Measurements from ENCODE around the gene AAK1.

DNA sequence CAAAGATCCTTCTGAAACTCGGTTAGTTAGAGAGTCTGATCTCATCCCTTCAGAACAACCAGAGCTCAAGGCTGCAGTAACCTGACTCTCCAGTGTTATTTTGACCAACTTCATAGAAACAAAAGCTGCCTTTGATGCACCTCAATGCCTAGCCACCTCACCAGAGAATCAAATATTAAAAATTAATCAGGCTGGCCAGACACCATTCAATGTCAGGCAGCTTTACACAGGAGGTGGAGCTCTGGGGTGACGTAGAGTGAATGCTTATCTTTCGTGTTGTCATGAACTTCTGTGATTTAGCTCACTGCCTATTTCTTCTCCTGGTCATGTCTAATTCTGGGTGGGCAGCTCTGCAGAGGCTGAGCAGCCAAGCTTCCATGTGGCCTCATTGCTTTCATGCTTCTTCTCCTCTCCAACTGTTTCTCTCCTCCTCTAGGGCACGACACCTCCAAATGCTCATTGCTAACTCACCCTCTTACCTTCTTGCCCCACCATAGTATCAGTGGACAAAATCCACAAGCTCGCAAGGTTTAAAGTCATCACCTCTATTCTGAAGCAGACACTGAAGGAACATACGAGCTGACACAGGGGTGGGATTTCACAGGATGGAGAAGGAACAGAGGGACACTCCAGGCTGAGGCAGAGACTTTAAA lies 39.4 kb downstream of the AAK1 start:
- TF ChIP-seq, protein P1, sequence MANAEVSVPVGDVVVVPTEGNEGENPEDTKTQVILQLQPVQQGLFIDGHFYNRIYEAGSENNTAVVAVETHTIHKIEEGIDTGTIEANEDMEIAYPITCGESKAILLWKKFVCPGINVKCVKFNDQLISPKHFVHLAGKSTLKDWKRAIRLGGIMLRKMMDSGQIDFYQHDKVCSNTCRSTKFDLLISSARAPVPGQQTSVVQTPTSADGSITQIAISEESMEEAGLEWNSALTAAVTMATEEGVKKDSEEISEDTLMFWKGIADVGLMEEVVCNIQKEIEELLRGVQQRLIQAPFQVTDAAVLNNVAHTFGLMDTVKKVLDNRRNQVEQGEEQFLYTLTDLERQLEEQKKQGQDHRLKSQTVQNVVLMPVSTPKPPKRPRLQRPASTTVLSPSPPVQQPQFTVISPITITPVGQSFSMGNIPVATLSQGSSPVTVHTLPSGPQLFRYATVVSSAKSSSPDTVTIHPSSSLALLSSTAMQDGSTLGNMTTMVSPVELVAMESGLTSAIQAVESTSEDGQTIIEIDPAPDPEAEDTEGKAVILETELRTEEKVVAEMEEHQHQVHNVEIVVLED (CRISPR knock-in tag; IDR thresholded peaks at IDR 0.05; ENCODE audit: borderline replicate concordance) = no peak
- TF ChIP-seq ELF1 (CRISPR knock-in tag; IDR thresholded peaks at IDR 0.05) = no peak
- TF ChIP-seq, protein P2, sequence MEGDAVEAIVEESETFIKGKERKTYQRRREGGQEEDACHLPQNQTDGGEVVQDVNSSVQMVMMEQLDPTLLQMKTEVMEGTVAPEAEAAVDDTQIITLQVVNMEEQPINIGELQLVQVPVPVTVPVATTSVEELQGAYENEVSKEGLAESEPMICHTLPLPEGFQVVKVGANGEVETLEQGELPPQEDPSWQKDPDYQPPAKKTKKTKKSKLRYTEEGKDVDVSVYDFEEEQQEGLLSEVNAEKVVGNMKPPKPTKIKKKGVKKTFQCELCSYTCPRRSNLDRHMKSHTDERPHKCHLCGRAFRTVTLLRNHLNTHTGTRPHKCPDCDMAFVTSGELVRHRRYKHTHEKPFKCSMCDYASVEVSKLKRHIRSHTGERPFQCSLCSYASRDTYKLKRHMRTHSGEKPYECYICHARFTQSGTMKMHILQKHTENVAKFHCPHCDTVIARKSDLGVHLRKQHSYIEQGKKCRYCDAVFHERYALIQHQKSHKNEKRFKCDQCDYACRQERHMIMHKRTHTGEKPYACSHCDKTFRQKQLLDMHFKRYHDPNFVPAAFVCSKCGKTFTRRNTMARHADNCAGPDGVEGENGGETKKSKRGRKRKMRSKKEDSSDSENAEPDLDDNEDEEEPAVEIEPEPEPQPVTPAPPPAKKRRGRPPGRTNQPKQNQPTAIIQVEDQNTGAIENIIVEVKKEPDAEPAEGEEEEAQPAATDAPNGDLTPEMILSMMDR (CRISPR knock-in tag; IDR thresholded peaks at IDR 0.05) = no peak
- TF ChIP-seq ZNF10 (CRISPR knock-in tag; IDR thresholded peaks at IDR 0.05; ENCODE audit: borderline replicate concordance, low read depth) = no peak
